Mesenchymal stem cell (in vitro differentiated cells and primary cell): ENCODE measurements around the gene GREB1L.

Experiments used
- DNase-seq: peaks from one replicate; pipeline ENCODE4 v3.0.0-alpha.2; 2013
- H2AFZ ChIP-seq: one replicate; pipeline ENCODE4 v1.6.1; 2013; ENCODE audit warnings: low read depth, mild to moderate bottlenecking, control low read depth, inconsistent platforms, low read length, moderate library complexity
- H2AK5ac ChIP-seq: 2 replicates; pipeline ENCODE4 v1.6.1; 2013; ENCODE audit warnings: low read length, moderate library complexity, mild to moderate bottlenecking, inconsistent platforms; ENCODE audit not compliant: severe bottlenecking
- H2BK120ac ChIP-seq: one replicate; pipeline ENCODE4 v1.6.1; 2013; ENCODE audit warnings: low read depth, mild to moderate bottlenecking, inconsistent platforms, low read length, moderate library complexity
- H2BK12ac ChIP-seq, 2 experiments: one replicate each; pipeline ENCODE4 v1.6.1; 2013; ENCODE audit warnings: inconsistent platforms in 2 of 2, low read length in 2 of 2, mild to moderate bottlenecking in 2 of 2, moderate library complexity in 2 of 2, control low read depth in 1 of 2
- H2BK15ac ChIP-seq: one replicate; pipeline ENCODE4 v1.6.1; 2013; ENCODE audit warnings: mild to moderate bottlenecking, low read depth, inconsistent platforms; ENCODE audit not compliant: poor library complexity, severe bottlenecking
- H2BK5ac ChIP-seq: 2 replicates; pipeline ENCODE4 v1.6.1; 2013; ENCODE audit warnings: low read depth, mild to moderate bottlenecking, low read length, control low read depth, inconsistent platforms; ENCODE audit not compliant: poor library complexity, severe bottlenecking
- H3K14ac ChIP-seq, 2 experiments: one replicate each; pipeline ENCODE4 v1.6.1; 2013; ENCODE audit warnings: inconsistent platforms in 2 of 2, low read length in 2 of 2, control low read depth in 1 of 2, mild to moderate bottlenecking in 1 of 2, moderate library complexity in 1 of 2
- H3K18ac ChIP-seq, 2 experiments: one replicate each; pipeline ENCODE4 v1.6.1; 2013; ENCODE audit warnings: inconsistent platforms in 2 of 2, low read length in 2 of 2, control low read depth in 1 of 2, low read depth in 1 of 2, mild to moderate bottlenecking in 1 of 2
- H3K23ac ChIP-seq, 2 experiments: one replicate each; pipeline ENCODE4 v1.6.1; 2013; ENCODE audit warnings: inconsistent platforms in 2 of 2, low read length in 2 of 2, mild to moderate bottlenecking in 2 of 2, moderate library complexity in 2 of 2, control low read depth in 1 of 2
- H3K27ac ChIP-seq: 2 replicates; pipeline ENCODE4 v1.5.1; 2013; ENCODE audit warnings: mild to moderate bottlenecking, moderate library complexity, low read length, control low read depth, inconsistent platforms; ENCODE audit not compliant: poor library complexity, severe bottlenecking
- H3K27me3 ChIP-seq, 2 experiments: 2 replicates each; pipeline versions ENCODE4 v1.6.1 to v1.7.0; 2013; ENCODE audit warnings: low read length in 2 of 2, mild to moderate bottlenecking in 2 of 2, moderate library complexity in 2 of 2, control low read depth in 1 of 2, inconsistent platforms in 1 of 2; ENCODE audit not compliant: control insufficient read depth in 1 of 2, insufficient read depth in 1 of 2
- H3K36me3 ChIP-seq, 2 experiments: 2 replicates each; pipeline versions ENCODE4 v1.6.1 to v1.7.0; 2013; ENCODE audit warnings: low read length in 2 of 2, control low read depth in 1 of 2, inconsistent platforms in 1 of 2, low read depth in 1 of 2, mild to moderate bottlenecking in 1 of 2; ENCODE audit not compliant: insufficient read depth in 2 of 2, control insufficient read depth in 1 of 2
- H3K4ac ChIP-seq, 2 experiments: one replicate each; pipeline ENCODE4 v1.6.1; 2013; ENCODE audit warnings: inconsistent platforms in 2 of 2, low read length in 2 of 2, mild to moderate bottlenecking in 2 of 2, moderate library complexity in 2 of 2, control low read depth in 1 of 2, low read depth in 1 of 2
- H3K4me1 ChIP-seq: 2 replicates; pipeline ENCODE4 v1.6.1; 2013; ENCODE audit warnings: low read depth, low read length, control low read depth; ENCODE audit not compliant: control insufficient read depth, insufficient read depth
- H3K4me2 ChIP-seq: 2 replicates; pipeline ENCODE4 v1.6.1; 2013; ENCODE audit warnings: low read length, mild to moderate bottlenecking, inconsistent platforms; ENCODE audit not compliant: poor library complexity, severe bottlenecking
- H3K4me3 ChIP-seq, 2 experiments: 2 replicates each; pipeline versions ENCODE4 v1.5.1 to v1.7.0; 2013; ENCODE audit warnings: low read length in 2 of 2, mild to moderate bottlenecking in 2 of 2, control low read depth in 1 of 2, low read depth in 1 of 2; ENCODE audit not compliant: insufficient read depth in 1 of 2
- H3K79me1 ChIP-seq: replicated peaks from 2 replicates; pipeline ENCODE4 v1.6.1; 2013; ENCODE audit warnings: mild to moderate bottlenecking, control low read depth, low read length, inconsistent platforms; ENCODE audit not compliant: poor library complexity, severe bottlenecking
- H3K9ac ChIP-seq: 2 replicates; pipeline ENCODE4 v1.7.0; 2013; ENCODE audit warnings: mild to moderate bottlenecking, low read length, moderate library complexity
- H3K9me3 ChIP-seq: 2 replicates; pipeline ENCODE4 v1.7.0; 2013; ENCODE audit warnings: mild to moderate bottlenecking, low read length; ENCODE audit not compliant: control insufficient read depth
- H4K8ac ChIP-seq: one replicate; pipeline ENCODE4 v1.6.1; 2013; ENCODE audit warnings: inconsistent platforms, mild to moderate bottlenecking, low read length, moderate library complexity
- H4K91ac ChIP-seq: one replicate; pipeline ENCODE4 v1.6.1; 2013; ENCODE audit warnings: mild to moderate bottlenecking, low read length, inconsistent platforms
- WGBS: methylation state at CpG from one replicate; pipeline ENCODE4 v1.1.7; 2013; ENCODE audit warnings: mixed read lengths; 5-methylcytosine and 5-hydroxymethylcytosine counted together

GREB1L gene

GRCh38 chr18:21230436-21230835 is 11.6 kb upstream of the GREB1L start:
- Histone ChIP-seq H2BK12ac (no peak overlapping the region), H2BK5ac (no peak overlapping the region), H2BK120ac (no peak overlapping the region), H3K36me3 (no peaks in the 10 kb centered on the region), H3K27ac (no peak overlapping the region), H3K4me1 (no peaks in the 10 kb centered on the region), H3K27me3 (no peaks in the 10 kb centered on the region), H2AFZ (no peak overlapping the region), H3K18ac (no peak overlapping the region), H3K79me1 (no peaks in the 10 kb centered on the region), H3K14ac (no peak overlapping the region), H3K23ac (no peak overlapping the region), H4K8ac (no peak overlapping the region), H3K9me3 (no peaks in the 10 kb centered on the region), H3K9ac (no peak overlapping the region), H4K91ac (no peak overlapping the region), H2BK15ac (no peak overlapping the region), H3K4me2 (no peak overlapping the region), H3K4me3 (no peak overlapping the region), H2AK5ac (no peak overlapping the region), H3K4ac (no peak overlapping the region)
- DNase-seq: no peak
- 55% methylated on average over 5 of the region's 6 CpGs for WGBS

GRCh38 chr18:21241301-21242048 is 557 bp upstream of the GREB1L start:
- no peak overlapping the region for H2AFZ ChIP-seq
- no peak overlapping the region for H2BK12ac ChIP-seq
- H3K18ac ChIP-seq: peak overlapping the region in 1 of 2 experiments; percentile 44
- H2BK15ac ChIP-seq: no peak overlapping the region
- no peak overlapping the region for H2BK120ac ChIP-seq
- no peak overlapping the region for H3K14ac ChIP-seq
- peaks cover 18% of the 10 kb centered on the region for H3K4me1 ChIP-seq
- no peak overlapping the region for H2AK5ac ChIP-seq
- no peak overlapping the region for H3K27ac ChIP-seq
- no peaks in the 10 kb centered on the region for H3K79me1 ChIP-seq
- H3K4me2 ChIP-seq: peak overlapping the region; percentile 100
- H3K9ac ChIP-seq: no peak overlapping the region
- H3K23ac ChIP-seq: no peak overlapping the region
- H3K4ac ChIP-seq: no peak overlapping the region
- no peak overlapping the region for H2BK5ac ChIP-seq
- peak overlapping the region; percentile 58 to 67 for H3K4me3 ChIP-seq
- peak; percentile 12 for DNase-seq
- H3K9me3 ChIP-seq: no peaks in the 10 kb centered on the region
- H4K91ac ChIP-seq: no peak overlapping the region
- peaks cover 0 to 19% of the 10 kb centered on the region in 2 experiments for H3K27me3 ChIP-seq
- H4K8ac ChIP-seq: no peak overlapping the region
- H3K36me3 ChIP-seq: no peaks in the 10 kb centered on the region
- WGBS: 4% methylated on average over 25 of the region's 54 CpGs

DNA sequence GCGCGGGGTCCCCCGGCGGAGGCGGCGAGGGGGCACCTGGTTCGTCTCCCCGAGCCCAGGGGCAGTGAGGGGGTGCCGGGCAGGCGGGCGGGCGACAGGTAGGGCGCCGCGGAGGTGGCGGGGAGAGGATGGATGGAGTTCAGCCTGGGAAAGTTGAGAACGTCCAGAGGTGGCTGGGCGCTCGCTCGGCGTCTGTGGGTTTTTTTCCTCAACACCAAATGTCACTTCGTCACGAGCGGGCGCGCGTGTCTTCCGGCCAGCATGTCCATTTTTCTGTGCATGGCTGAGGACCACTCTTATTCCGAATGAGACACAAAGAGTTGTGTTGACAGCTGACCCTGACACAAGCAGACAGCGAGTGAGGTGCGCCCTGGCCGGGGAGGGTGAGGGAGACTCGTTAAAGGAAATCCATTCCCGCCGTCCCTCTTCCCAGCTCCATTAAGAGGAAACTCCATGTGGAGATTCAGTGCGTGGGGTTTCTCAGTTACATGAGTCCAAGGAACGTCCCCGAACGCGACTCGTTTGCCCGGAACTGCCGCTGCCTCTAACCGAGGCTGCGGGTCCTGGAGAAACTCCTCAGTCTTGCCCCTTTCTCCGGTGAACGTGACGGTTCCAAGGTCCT is 859 bp downstream of the GREB1L start:
- Histone ChIP-seq H3K9me3 (no peaks in the 10 kb centered on the region), H2BK120ac (no peak overlapping the region), H3K4me2 (peak overlapping the region; percentile 100), H3K4ac (no peak overlapping the region), H2BK15ac (no peak overlapping the region), H2AK5ac (no peak overlapping the region), H2BK5ac (no peak overlapping the region), H3K27ac (no peak overlapping the region), H3K14ac (no peak overlapping the region), H4K91ac (no peak overlapping the region), H2AFZ (no peak overlapping the region), H3K23ac (peak overlapping the region in 1 of 2 experiments; percentile 96), H3K18ac (peak overlapping the region in 1 of 2 experiments; percentile 56), H3K4me1 (peaks cover 20% of the 10 kb centered on the region), H2BK12ac (no peak overlapping the region), H3K36me3 (no peaks in the 10 kb centered on the region), H4K8ac (no peak overlapping the region), H3K79me1 (no peaks in the 10 kb centered on the region), H3K4me3 (peak overlapping the region; percentile 77 to 80), H3K27me3 (peaks cover 0 to 19% of the 10 kb centered on the region in 2 experiments), H3K9ac (peak overlapping the region; percentile 37)
- 1% methylated on average over 33 of the region's 48 CpGs for WGBS
- DNase-seq: peak; percentile 32

GRCh38 chr18:21254576-21254975 is 12.5 kb downstream of the GREB1L start:
- H2BK15ac ChIP-seq: no peak overlapping the region
- 91% methylated on average over 3 of the region's 3 CpGs for WGBS
- H3K4ac ChIP-seq: no peak overlapping the region
- H3K23ac ChIP-seq: no peak overlapping the region
- no peak overlapping the region for H3K9ac ChIP-seq
- no peak overlapping the region for H3K18ac ChIP-seq
- no peak overlapping the region for H2BK5ac ChIP-seq
- peaks cover 4% of the 10 kb centered on the region for H3K4me1 ChIP-seq
- H3K14ac ChIP-seq: no peak overlapping the region
- H2BK12ac ChIP-seq: no peak overlapping the region
- no peak overlapping the region for H4K8ac ChIP-seq
- no peaks in the 10 kb centered on the region for H3K36me3 ChIP-seq
- no peaks in the 10 kb centered on the region for H3K79me1 ChIP-seq
- DNase-seq: no peak
- H4K91ac ChIP-seq: no peak overlapping the region
- no peak overlapping the region for H3K27ac ChIP-seq
- no peak overlapping the region for H2AK5ac ChIP-seq
- H3K9me3 ChIP-seq: no peaks in the 10 kb centered on the region
- H3K27me3 ChIP-seq: peaks cover 0 to 6% of the 10 kb centered on the region in 2 experiments
- no peak overlapping the region for H2BK120ac ChIP-seq
- H2AFZ ChIP-seq: no peak overlapping the region
- H3K4me3 ChIP-seq: no peak overlapping the region
- H3K4me2 ChIP-seq: no peak overlapping the region
